Activated T-helper 2 cell treated with anti-CD3 and anti-CD28 coated beads, Interferon-gamma antibody, Interleukin-2, Interleukin-4, amounts not matched to agents 10 μg/mL and 5 μg/mL and 100 μg/mL, durations not matched to agents 14 hours and 24 hours and 36 hours (primary cell): ENCODE results near the gene AXDND1. TPM values are rescaled to one million over a fixed set of nuclear protein-coding genes. Genes with fewer than 3 reads are reported as not detected.

Experiments
- DNase-seq: peaks from one replicate; pipeline ENCODE4 v3.0.0; 2021; ENCODE audit warnings: low spot score
- H3K27ac Mint-ChIP-seq: one replicate; pipeline ENCODE4 v1.8.0; 2021; ENCODE audit warnings: mixed read lengths
- H3K27me3 Mint-ChIP-seq: one replicate; pipeline ENCODE4 v1.8.0; 2021; ENCODE audit warnings: low read depth, mixed read lengths
- H3K36me3 Mint-ChIP-seq: one replicate; pipeline ENCODE4 v1.8.0; 2021; ENCODE audit warnings: low read depth, mixed read lengths
- H3K4me1 Mint-ChIP-seq: one replicate; pipeline ENCODE4 v1.8.0; 2021; ENCODE audit warnings: low read depth, mixed read lengths
- H3K4me3 Mint-ChIP-seq: one replicate; pipeline ENCODE4 v1.8.0; 2021; ENCODE audit warnings: low read depth, mild to moderate bottlenecking, moderate library complexity, mixed read lengths
- H3K9me3 Mint-ChIP-seq: one replicate; pipeline ENCODE4 v1.8.0; 2021; ENCODE audit warnings: mixed read lengths
- intact Hi-C: fragments of 100-400 bp; cut with micrococcal nuclease; formaldehyde crosslinking; loops from one replicate; pipeline ENCODE4 v1.15.1; 2023
- total RNA-seq: library from RNA; stranded (reverse); gene quantifications from 2 replicates; pipeline ENCODE4 v1.2.3, GENCODE V29; 2022

The AXDND1 gene
- total RNA-seq, 1 donor from 2014 or later, result 0.62 TPM

DNA sequence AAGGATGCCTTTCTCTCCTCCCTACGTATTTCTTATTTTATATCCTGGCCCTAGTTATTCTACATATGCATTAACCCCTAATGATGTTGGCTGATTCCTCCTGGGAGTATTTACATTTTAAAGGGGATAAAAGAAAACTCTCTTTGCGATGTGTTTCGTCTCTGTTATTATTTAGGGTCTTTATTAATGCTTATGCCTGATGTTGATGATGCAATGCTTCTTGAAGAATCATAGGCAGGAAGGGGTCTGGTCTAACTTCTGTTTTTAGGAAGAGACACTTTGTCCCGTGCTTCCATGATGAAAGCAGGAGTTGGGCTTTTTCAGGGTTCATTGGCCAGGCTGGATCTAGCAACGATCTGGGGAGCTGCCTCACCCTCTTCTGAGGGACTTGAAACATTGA, 210.7 kb downstream of the AXDND1 start:
- peaks cover 33% of the 10 kb centered on the region for H3K27me3 Mint-ChIP-seq
- no peak overlapping the region for H3K4me3 Mint-ChIP-seq
- no peaks in the 10 kb centered on the region for H3K36me3 Mint-ChIP-seq
- H3K27ac Mint-ChIP-seq, result no peak overlapping the region
- H3K9me3 Mint-ChIP-seq, result no peaks in the 10 kb centered on the region
- no peaks in the 10 kb centered on the region for H3K4me1 Mint-ChIP-seq
- DNase-seq, result no peak
- intact Hi-C loops, result no loop called here

DNA sequence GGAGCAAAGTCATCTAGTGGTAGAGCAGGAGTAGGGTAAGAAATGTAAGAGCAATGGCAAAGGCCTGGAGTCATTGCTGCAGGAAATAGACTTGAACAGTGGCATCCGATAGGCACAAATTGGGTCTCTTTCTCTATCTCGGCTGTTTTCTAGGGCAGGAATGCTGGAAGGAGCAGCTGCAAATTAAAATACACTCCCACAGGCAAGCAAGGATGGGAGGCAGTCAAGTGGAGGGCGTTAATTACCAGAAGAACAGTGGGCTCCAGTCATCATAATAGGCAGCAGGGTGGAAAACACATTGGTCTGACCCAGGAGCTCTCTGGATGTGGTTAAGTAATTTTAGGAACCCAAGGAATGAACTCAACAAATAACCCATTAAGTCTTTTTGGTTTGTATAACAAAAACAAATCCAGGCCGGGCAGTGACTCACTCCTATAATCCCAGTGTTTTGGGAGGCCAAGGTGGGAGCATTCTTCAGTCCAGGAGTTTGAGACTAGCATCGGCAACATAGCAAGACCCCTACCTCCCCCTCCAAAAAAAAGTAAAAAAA, 218.1 kb downstream of the AXDND1 start:
- Mint-ChIP-seq H3K36me3 (no peaks in the 10 kb centered on the region), H3K27me3 (peaks cover 25% of the 10 kb centered on the region), H3K9me3 (no peaks in the 10 kb centered on the region), H3K4me3 (no peak overlapping the region), H3K27ac (no peak overlapping the region), H3K4me1 (no peaks in the 10 kb centered on the region)
- intact Hi-C loops, result no loop called here
- DNase-seq, result no peak

DNA sequence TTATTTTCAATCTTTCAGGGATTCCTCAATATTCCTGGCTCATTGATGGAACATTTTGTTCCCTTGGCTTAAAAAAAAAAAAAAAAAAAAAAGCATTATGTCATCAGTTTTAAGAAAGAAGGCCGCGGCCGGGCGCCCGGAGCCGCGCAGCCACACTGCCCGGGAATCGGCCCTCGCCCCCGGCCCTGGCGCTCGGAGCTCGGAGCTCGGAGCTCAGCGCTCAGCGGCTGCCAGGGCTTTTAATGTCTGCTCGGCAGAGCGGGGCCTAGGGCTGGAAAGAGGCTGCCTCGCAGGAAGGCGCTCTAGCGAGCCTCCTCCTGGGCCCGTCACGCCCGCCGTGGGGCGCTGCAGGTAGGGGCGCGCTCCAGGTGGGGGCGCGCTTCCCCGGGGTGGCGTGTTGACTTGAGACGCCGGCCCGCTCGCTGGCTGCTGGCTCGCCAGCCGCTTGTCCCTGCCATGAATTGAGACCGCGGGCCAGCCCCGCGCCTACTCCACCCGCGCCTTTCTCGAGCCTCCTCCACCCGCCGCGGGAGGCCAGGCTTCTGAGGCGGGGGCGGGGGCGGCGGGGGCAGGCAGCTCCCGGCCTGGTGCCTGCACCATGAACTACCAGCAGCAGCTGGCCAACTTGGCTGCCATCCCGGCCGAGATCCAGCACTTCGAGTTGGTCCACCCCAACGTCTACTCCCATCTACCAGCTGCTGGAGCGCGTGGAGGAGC, 220.5 kb downstream of the AXDND1 start:
- Mint-ChIP-seq H3K36me3 (no peaks in the 10 kb centered on the region), H3K27me3 (peaks cover 28% of the 10 kb centered on the region)
- no peak for DNase-seq

DNA sequence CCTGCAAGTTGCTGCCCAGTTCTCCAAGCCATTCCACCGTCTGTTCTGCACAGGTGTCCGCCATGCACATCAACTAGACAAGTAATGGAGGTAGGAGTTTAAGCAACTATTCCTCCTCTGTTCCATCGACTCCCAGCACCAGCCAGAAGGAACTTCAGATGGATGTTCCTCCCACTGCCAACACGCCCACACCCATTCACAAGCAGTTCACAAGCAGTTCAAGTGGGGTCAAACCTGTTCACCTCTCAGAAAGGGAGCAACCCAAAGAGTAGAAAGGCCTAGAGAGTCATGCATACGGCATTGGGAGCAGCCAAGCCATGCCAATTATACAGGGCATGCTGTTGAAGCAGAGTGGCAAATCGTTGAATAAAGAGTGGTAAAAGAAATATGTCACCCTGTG, 221.6 kb downstream of the AXDND1 start:
- Mint-ChIP-seq H3K9me3 (no peaks in the 10 kb centered on the region), H3K4me1 (no peaks in the 10 kb centered on the region), H3K27ac (no peak overlapping the region), H3K4me3 (no peak overlapping the region), H3K27me3 (peaks cover 31% of the 10 kb centered on the region), H3K36me3 (no peaks in the 10 kb centered on the region)
- intact Hi-C loops, result no loop called here
- DNase-seq, result no peak

More for the DNA sequence above, 220.5 kb downstream of the AXDND1 start:
- intact Hi-C loops, result no loop called here
- no peaks in the 10 kb centered on the region for H3K4me1 Mint-ChIP-seq
- no peak overlapping the region for H3K4me3 Mint-ChIP-seq
- H3K9me3 Mint-ChIP-seq, result no peaks in the 10 kb centered on the region
- no peak overlapping the region for H3K27ac Mint-ChIP-seq

DNA sequence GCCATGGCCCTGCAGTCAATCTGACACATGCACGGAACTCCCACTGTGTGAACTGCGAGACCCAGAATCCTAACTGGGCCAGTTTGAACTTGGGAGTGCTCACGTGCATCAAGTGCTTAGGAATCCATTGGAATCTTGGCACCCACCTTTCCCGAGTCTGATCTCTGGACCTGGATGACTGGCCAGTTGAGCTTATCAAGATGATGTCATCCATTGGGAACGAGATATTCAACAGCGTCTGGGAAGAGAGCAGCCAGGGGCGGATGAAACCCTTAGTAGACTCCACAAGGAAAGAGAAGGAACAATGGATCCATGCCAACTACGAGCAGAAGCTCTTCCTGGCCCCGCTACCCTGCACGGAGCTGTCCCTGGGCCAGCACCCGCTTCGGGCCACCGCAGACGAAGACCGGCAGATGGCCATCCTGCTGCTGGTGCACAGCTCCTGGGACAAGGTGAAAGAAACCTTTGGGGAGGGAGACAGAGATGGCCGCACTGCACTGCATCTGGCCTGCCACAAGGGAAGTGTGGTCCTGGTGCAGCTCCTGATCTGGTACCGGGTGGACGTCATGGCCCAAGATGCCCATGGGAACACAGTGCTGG, 222.8 kb downstream of the AXDND1 start:
- Mint-ChIP-seq H3K4me1 (no peaks in the 10 kb centered on the region), H3K36me3 (no peaks in the 10 kb centered on the region), H3K27ac (no peak overlapping the region), H3K27me3 (peaks cover 30% of the 10 kb centered on the region), H3K4me3 (no peak overlapping the region), H3K9me3 (no peaks in the 10 kb centered on the region)
- no peak for DNase-seq
- intact Hi-C loops, result no loop called here

DNA sequence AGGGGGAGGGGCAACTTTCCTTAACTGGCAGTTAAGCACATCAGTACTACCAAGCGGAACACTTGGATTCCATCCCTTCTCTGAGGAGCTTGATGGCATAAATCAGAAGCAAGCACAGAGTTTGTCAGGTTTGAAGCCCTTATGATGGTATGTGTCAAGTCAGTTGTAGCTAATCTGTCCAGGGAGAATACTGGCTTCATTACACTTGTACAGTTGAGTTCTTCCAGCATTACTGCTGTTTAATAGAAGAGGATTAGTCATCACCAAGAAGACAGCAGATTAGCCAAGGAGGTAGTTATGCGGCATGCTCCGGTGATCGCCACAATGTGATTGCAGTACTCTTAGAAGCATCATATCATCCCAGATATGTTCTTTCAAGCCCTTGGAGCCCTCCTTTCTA, 223.7 kb downstream of the AXDND1 start:
- DNase-seq, result no peak
- no peaks in the 10 kb centered on the region for H3K4me1 Mint-ChIP-seq
- H3K36me3 Mint-ChIP-seq, result no peaks in the 10 kb centered on the region
- H3K9me3 Mint-ChIP-seq, result no peaks in the 10 kb centered on the region
- H3K27me3 Mint-ChIP-seq, result peaks cover 29% of the 10 kb centered on the region
- intact Hi-C loops, result no loop called here
- H3K4me3 Mint-ChIP-seq, result no peak overlapping the region
- H3K27ac Mint-ChIP-seq, result no peak overlapping the region

DNA sequence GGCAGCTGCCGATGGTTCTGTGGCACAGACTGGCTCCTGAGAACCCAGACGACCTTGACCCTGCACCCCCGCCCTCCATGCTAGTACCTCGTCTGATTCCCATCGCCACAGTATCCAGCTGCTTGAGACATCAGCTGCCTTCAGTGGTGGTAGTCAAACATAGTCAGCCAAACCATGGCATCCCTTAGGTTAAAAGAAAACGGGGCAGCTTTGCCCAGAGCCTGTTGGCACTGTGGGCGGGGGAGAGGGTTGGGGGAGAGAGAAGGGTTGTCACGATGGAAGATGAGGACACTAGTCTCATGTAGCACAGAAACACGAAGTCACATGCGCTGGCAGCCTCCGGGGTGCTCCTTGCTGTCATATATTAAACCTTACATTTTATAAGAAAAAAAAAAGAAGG, 224.9 kb downstream of the AXDND1 start:
- intact Hi-C loops, result no loop called here
- Mint-ChIP-seq H3K9me3 (no peaks in the 10 kb centered on the region), H3K27me3 (peaks cover 22% of the 10 kb centered on the region), H3K36me3 (no peaks in the 10 kb centered on the region), H3K4me1 (peaks cover 1% of the 10 kb centered on the region), H3K4me3 (no peak overlapping the region), H3K27ac (no peak overlapping the region)
- no peak for DNase-seq

DNA sequence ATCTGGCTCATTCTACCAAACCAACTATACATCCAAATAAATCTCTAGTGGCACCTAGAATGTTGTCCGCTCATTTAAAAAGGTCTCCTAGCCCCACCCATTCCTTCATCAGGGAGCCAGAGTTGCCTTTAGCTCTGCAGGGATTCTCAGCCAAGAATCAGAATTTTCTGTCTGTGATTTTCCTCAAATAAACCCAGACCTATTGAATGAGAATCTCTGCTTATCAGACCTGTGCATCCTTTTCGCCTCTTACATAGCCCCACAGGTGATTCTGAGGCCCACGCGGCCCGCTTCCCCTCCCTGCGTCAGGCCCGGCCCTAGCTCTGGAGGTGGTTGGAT, 225.5 kb downstream of the AXDND1 start:
- Mint-ChIP-seq H3K27ac (no peak overlapping the region), H3K9me3 (no peaks in the 10 kb centered on the region), H3K4me3 (no peak overlapping the region), H3K27me3 (peaks cover 19% of the 10 kb centered on the region), H3K36me3 (no peaks in the 10 kb centered on the region), H3K4me1 (peaks cover 1% of the 10 kb centered on the region)
- no peak for DNase-seq
- intact Hi-C loops, result no loop called here

DNA sequence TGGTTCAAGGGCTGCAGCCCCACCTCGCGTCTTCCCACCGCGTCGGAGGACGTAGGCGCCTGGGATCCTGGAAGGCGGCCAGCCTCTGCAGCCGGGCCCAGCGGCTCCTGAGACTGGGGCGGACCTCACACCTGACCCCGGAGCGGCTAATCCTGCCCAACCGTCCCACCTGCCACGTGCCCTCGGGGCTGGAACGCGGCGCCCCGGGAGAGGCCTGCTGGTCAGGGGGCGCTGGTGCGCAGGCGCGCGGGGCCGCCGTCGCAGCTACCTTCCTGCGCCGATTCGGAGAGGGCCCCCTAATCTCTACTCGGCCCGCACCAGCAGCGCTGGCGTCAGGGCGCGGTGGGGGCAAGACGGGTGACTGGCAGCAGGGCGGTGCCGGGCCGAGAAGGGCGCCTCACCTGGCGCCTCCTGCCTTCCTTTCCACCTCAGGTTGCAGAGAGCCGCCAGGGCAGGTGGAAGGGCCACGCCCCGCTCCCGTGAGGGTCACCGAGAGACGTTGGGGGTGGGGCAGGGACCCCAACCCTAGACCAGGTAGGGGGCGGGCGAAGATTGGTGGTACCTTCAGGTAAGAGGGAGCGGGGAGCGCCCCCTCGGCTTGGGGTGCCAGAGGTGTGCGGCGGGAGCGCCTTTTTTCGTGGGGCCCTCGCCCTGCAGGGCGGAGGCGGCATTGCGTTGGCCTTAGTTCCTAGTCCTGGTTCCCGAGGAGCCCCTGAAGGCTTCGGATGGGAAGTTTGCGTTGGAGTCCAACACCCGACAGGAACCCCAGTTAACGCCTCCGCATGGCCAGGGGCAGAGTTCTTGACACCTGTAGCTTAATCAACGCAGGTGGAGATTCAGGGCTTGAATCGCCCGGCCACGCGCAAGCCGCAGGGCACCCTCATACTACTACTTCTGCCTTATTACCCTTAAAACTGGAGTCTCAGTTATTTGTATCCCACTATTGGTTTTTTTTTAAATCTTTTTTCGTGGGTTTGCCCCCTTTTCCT, 226.1 kb downstream of the AXDND1 start, which contains the start of gene TDRD5:
TDRD5 (plus strand) TSS at position 241 of the 989 bp plus-strand sequence. CDS start 784 bp downstream, outside the sequence.
- intact Hi-C loops, result no loop called here
- H3K27ac Mint-ChIP-seq, result no peak within 1 kb of the TSS
- no peak for DNase-seq
- H3K4me3 Mint-ChIP-seq, result no peak within 1 kb of the TSS
- peaks cover 1% of the 10 kb centered on the region for H3K4me1 Mint-ChIP-seq
- H3K9me3 Mint-ChIP-seq, result no peaks in the 10 kb centered on the region
- peaks cover 17% of the 10 kb centered on the region for H3K27me3 Mint-ChIP-seq
- H3K36me3 Mint-ChIP-seq, result no peaks in the 10 kb centered on the region

DNA sequence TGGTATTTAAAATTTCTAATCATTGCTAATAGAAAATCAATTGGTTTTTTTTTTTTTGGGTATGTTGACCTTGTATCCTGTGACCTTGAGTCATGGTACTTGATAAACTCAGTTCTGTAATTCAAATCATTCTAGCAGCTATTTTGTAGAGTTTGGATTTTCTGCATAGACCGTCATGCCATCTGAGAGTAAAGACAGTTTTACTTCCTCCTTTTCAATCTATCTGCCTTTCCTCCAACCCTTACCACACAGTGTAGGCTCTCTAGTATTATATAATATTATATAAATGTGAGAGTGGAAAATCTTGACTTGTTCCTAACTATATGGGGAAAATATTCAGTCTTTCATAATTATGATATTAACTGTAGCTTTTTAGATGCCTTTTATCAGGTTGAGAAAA, 232.9 kb downstream of the AXDND1 start:
- Mint-ChIP-seq H3K4me3 (no peak overlapping the region), H3K27me3 (peaks cover 10% of the 10 kb centered on the region), H3K36me3 (no peaks in the 10 kb centered on the region), H3K9me3 (no peaks in the 10 kb centered on the region), H3K4me1 (peaks cover 1% of the 10 kb centered on the region), H3K27ac (no peak overlapping the region)
- no peak for DNase-seq
- intact Hi-C loops, result no loop called here

DNA sequence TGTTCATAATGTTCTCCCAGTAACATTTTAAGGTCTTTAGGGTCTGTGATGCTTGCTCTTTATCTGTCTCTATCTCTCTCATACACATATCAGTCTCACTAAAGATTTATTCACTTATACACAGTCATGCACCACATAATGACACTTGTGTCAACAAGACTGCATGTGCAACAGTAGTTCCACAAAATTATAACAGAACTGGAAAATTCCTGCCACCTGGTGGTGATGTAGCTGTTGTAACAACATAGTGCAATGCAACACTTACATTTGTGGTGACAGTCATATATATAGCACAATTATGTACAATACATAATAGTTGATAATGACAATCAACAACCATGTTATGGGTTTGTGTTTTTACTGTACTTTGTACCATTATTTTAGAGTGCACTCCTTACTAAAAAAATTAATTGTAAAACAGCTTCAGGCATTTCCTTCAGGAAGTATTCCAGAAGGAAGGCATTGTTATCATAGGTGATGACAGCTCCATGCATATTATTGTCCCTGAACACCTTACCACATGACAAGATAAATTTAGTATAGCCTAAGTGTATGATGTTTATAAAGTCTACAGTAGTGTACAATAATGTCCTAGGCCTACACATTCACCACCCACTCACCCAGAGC, 234.0 kb downstream of the AXDND1 start:
- intact Hi-C loops, result no loop called here
- Mint-ChIP-seq H3K9me3 (no peaks in the 10 kb centered on the region), H3K36me3 (no peaks in the 10 kb centered on the region), H3K4me3 (no peak overlapping the region), H3K4me1 (peaks cover 1% of the 10 kb centered on the region), H3K27me3 (peaks cover 8% of the 10 kb centered on the region), H3K27ac (no peak overlapping the region)
- no peak for DNase-seq

DNA sequence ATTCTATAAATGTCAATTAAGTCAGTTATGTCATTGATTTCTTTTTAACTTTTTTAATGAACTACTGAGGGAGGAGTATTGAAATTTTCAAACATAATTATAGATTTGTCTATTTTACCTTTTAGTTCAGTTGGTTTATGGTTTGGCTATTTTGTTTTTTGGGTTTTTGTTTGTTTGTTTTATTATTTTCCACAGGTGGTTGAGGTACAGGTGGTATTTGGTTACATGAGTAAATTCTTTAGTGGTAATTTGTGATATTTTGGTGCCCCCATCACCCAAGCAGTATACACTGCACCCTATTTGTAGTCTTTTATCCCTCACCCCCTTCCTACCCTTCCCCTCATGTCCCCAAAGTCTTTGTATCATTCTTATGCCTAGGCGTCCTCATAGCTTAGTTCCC, 235.3 kb downstream of the AXDND1 start:
- Mint-ChIP-seq H3K27me3 (peaks cover 8% of the 10 kb centered on the region), H3K4me3 (no peak overlapping the region), H3K36me3 (no peaks in the 10 kb centered on the region), H3K9me3 (no peaks in the 10 kb centered on the region), H3K27ac (no peak overlapping the region), H3K4me1 (no peaks in the 10 kb centered on the region)
- intact Hi-C loops, result no loop called here
- DNase-seq, result no peak
